Measurements from ENCODE around the gene TINAGL1. TPM values are rescaled to one million over a fixed set of nuclear protein-coding genes. Genes with fewer than 3 reads are reported as not detected.

The TINAGL1 gene
- total and polyA plus RNA-seq, 2 of the 13 experiments (the other 11 are each of a cell fraction or from before 2014, with no cell fraction given) = 24.7 to 76.8 TPM

- peak; percentile 47; the same call in 1 of the 2 replicates for TF ChIP-seq HNF1B (CRISPR knock-in tag; IDR thresholded peaks at IDR 0.05)
- no peak for TF ChIP-seq MAFF (IDR thresholded peaks at IDR 0.05; ENCODE audit: low read depth, low read length)
- no peak for TF ChIP-seq TP53 (CRISPR knock-in tag; conservative IDR thresholded peaks at IDR 0.05)
- peak; percentile 32 for TF ChIP-seq XRCC5 (optimal IDR thresholded peaks at IDR 0.05; ENCODE audit: low read length)
- TF ChIP-seq, protein P1, sequence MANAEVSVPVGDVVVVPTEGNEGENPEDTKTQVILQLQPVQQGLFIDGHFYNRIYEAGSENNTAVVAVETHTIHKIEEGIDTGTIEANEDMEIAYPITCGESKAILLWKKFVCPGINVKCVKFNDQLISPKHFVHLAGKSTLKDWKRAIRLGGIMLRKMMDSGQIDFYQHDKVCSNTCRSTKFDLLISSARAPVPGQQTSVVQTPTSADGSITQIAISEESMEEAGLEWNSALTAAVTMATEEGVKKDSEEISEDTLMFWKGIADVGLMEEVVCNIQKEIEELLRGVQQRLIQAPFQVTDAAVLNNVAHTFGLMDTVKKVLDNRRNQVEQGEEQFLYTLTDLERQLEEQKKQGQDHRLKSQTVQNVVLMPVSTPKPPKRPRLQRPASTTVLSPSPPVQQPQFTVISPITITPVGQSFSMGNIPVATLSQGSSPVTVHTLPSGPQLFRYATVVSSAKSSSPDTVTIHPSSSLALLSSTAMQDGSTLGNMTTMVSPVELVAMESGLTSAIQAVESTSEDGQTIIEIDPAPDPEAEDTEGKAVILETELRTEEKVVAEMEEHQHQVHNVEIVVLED (CRISPR knock-in tag; IDR thresholded peaks at IDR 0.05; ENCODE audit: borderline replicate concordance) = no peak
- peak; percentile 56; the same call in 1 of the 2 replicates for TF ChIP-seq ARID5B (CRISPR knock-in tag; IDR thresholded peaks at IDR 0.05)
- no peak for TF ChIP-seq ZNF546 (CRISPR knock-in tag; conservative IDR thresholded peaks at IDR 0.05)
- TF ChIP-seq FOSL1 (CRISPR knock-in tag; IDR thresholded peaks at IDR 0.05; ENCODE audit: borderline replicate concordance) = no peak
- TF ChIP-seq KDM1A (CRISPR knock-in tag; IDR thresholded peaks at IDR 0.05) = no peak
- TF ChIP-seq SKI (IDR thresholded peaks at IDR 0.05; ENCODE audit: partially characterized antibody) = no peak
- no peak for TF ChIP-seq ZNF703 (CRISPR knock-in tag; IDR thresholded peaks at IDR 0.05; ENCODE audit: borderline replicate concordance)
- TF ChIP-seq BATF2 (CRISPR knock-in tag; IDR thresholded peaks at IDR 0.05) = no peak
- no peak for TF ChIP-seq ELF1 (CRISPR knock-in tag; IDR thresholded peaks at IDR 0.05)
- no peak for TF ChIP-seq ZNF383 (CRISPR knock-in tag; IDR thresholded peaks at IDR 0.05; ENCODE audit: borderline replicate concordance)
- no peak for TF ChIP-seq ZNF333 (CRISPR knock-in tag; IDR thresholded peaks at IDR 0.05; ENCODE audit: borderline replicate concordance)
- TF ChIP-seq SALL1 (CRISPR knock-in tag; IDR thresholded peaks at IDR 0.05) = peak; percentile 54; the same call in 1 of the 2 replicates
- no peak for TF ChIP-seq MXD3 (CRISPR knock-in tag; IDR thresholded peaks at IDR 0.05)
- TF ChIP-seq ZNF33A (CRISPR knock-in tag; IDR thresholded peaks at IDR 0.05; ENCODE audit: borderline replicate concordance) = no peak
Observed at GRCh38 chr1:31583995-31584868, 7.9 kb downstream of the TINAGL1 start (continued).

Data from HepG2 (cell line).